Measurements from ENCODE around the gene CST5. TPM values are rescaled to one million over a fixed set of nuclear protein-coding genes. Genes with fewer than 3 reads are reported as not detected.
"Not testable (repeated sequence)": the region's sequence is repeated elsewhere in the genome, so short reads cannot be mapped to it uniquely, and the experiment has no call there.

Gene CST5
- total RNA-seq, 1 donor from 2014 or later: not detected

DNA sequence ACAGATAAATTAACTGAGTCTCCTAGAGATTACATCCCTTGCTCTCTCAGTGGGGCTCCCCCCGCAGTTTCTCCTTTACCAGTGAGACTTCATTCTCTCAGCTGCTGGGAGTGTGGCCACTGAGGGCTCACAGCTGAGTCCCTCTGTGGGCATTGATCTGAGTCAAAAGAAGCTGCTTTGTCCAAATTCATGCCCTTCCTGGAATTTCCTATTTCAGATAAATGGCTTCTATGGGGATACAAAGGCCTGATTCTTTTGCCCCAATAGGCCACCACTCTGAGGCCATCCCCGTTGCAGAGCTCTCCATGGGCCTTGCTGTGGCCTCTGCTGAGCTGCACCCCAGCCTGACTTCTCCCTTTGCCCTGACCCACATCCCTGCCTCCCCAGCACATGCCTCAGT is 10.0 kb downstream of the CST5 start:
- Mint-ChIP-seq H3K36me3 (ENCODE audit: low read depth, unreplicated experiment) (no peaks in the 10 kb centered on the region), H3K4me3 (ENCODE audit: unreplicated experiment) (no peak overlapping the region), H3K27ac (ENCODE audit: unreplicated experiment) (no peak overlapping the region), H3K27me3 (ENCODE audit: unreplicated experiment) (no peaks in the 10 kb centered on the region), H3K4me1 (ENCODE audit: unreplicated experiment) (peaks cover 6% of the 10 kb centered on the region), H3K9me3 (ENCODE audit: unreplicated experiment) (no peaks in the 10 kb centered on the region)
- DNase-seq (ENCODE audit: low spot score): no peak
- TF ChIP-seq, protein P1, sequence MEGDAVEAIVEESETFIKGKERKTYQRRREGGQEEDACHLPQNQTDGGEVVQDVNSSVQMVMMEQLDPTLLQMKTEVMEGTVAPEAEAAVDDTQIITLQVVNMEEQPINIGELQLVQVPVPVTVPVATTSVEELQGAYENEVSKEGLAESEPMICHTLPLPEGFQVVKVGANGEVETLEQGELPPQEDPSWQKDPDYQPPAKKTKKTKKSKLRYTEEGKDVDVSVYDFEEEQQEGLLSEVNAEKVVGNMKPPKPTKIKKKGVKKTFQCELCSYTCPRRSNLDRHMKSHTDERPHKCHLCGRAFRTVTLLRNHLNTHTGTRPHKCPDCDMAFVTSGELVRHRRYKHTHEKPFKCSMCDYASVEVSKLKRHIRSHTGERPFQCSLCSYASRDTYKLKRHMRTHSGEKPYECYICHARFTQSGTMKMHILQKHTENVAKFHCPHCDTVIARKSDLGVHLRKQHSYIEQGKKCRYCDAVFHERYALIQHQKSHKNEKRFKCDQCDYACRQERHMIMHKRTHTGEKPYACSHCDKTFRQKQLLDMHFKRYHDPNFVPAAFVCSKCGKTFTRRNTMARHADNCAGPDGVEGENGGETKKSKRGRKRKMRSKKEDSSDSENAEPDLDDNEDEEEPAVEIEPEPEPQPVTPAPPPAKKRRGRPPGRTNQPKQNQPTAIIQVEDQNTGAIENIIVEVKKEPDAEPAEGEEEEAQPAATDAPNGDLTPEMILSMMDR (IDR thresholded peaks at IDR 0.05; ENCODE audit: unreplicated experiment): no peak

DNA sequence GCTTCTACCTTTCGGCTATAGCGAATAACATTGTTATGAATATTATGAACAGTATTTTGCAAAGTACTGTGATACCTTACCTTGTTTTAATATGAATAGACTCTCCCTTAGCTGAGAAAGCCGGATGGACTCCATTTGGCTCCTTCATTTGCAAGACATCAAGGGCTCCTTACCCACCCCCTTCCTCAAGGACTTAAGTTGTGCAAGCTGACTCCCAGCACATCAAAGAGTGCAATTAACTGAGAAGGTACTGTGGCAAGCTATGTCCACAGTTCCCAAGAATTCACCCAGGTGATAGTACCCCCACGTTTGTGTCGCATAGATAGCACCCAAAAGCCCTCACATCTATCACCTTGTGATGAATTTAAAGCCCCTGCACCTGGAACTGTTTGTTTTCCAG is 11.2 kb downstream of the CST5 start:
- TF ChIP-seq, protein P1 (IDR thresholded peaks at IDR 0.05; ENCODE audit: unreplicated experiment): no peak
- Mint-ChIP-seq H3K4me3 (ENCODE audit: unreplicated experiment) (no peak overlapping the region), H3K4me1 (ENCODE audit: unreplicated experiment) (peaks cover 6% of the 10 kb centered on the region), H3K27ac (ENCODE audit: unreplicated experiment) (no peak overlapping the region), H3K36me3 (ENCODE audit: low read depth, unreplicated experiment) (no peaks in the 10 kb centered on the region), H3K27me3 (ENCODE audit: unreplicated experiment) (no peaks in the 10 kb centered on the region), H3K9me3 (ENCODE audit: unreplicated experiment) (no peaks in the 10 kb centered on the region)
- DNase-seq (ENCODE audit: low spot score): no peak

DNA sequence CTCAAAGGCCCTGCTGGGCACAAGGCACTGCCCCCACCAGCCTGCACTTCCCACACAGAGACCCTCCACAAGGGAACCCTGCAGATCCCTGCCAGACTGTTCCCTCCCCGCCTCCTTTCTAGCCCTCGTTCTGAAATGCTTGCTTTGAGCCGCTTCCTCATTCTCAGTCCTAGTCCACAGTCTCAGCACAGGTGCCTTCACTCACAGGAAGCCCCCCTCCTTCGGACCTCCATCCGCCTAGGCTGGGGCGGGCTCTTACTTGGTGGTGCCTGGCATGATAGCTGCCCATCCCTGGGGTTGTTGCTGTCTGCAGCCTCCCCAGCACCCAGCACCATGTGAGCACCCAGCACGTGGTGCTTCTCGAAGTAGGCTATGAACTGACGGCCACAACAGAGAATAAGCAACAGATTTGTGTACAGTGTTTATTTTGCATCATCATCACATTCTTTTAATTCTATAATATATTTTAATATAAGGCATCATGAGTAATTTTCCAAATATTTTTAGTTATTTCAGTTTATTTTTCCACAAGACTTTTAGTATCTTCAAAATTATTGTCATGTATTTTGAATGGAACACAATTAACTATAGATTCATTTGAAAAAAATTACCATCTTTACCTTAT is 12.3 kb downstream of the CST5 start:
- H3K4me1 Mint-ChIP-seq (ENCODE audit: unreplicated experiment): peaks cover 6% of the 10 kb centered on the region

DNA sequence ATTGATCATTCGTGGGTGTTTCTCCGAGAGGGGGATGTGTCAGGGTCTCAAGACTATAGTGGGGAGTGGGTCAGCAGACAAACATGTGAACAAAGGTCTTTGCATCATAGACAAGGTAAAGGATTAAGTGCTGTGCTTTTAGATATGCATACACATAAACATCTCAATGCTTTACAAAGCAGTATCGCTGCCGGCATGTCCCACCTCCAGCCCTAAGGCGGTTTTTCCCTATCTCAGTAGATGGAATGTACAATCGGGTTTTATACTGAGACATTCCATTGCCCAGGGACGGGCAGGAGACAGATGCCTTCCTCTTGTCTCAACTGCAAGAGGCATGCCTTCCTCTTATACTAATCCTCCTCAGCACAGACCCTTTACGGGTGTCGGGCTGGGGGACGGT is 18.8 kb downstream of the CST5 start:
- not testable (repeated sequence) for H3K4me1 Mint-ChIP-seq (ENCODE audit: unreplicated experiment); DNase-seq (ENCODE audit: low spot score); H3K27ac Mint-ChIP-seq (ENCODE audit: unreplicated experiment); H3K36me3 Mint-ChIP-seq (ENCODE audit: low read depth, unreplicated experiment); H3K27me3 Mint-ChIP-seq (ENCODE audit: unreplicated experiment); H3K9me3 Mint-ChIP-seq (ENCODE audit: unreplicated experiment); H3K4me3 Mint-ChIP-seq (ENCODE audit: unreplicated experiment)

More for the DNA sequence above, 12.3 kb downstream of the CST5 start:
- Mint-ChIP-seq H3K4me3 (ENCODE audit: unreplicated experiment) (no peak overlapping the region), H3K9me3 (ENCODE audit: unreplicated experiment) (peaks cover 3% of the 10 kb centered on the region), H3K27ac (ENCODE audit: unreplicated experiment) (no peak overlapping the region), H3K36me3 (ENCODE audit: low read depth, unreplicated experiment) (no peaks in the 10 kb centered on the region), H3K27me3 (ENCODE audit: unreplicated experiment) (no peaks in the 10 kb centered on the region)
- TF ChIP-seq, protein P1 (IDR thresholded peaks at IDR 0.05; ENCODE audit: unreplicated experiment): no peak
- no peak for DNase-seq (ENCODE audit: low spot score)

- TF ChIP-seq, protein P1 (IDR thresholded peaks at IDR 0.05; ENCODE audit: unreplicated experiment): no peak
- DNase-seq (ENCODE audit: low spot score): no peak
- H3K27ac Mint-ChIP-seq (ENCODE audit: unreplicated experiment): no peak overlapping the region
- no peak overlapping the region for H3K4me3 Mint-ChIP-seq (ENCODE audit: unreplicated experiment)
- H3K4me1 Mint-ChIP-seq (ENCODE audit: unreplicated experiment): no peaks in the 10 kb centered on the region
- peaks cover 3% of the 10 kb centered on the region for H3K9me3 Mint-ChIP-seq (ENCODE audit: unreplicated experiment)
- no peaks in the 10 kb centered on the region for H3K36me3 Mint-ChIP-seq (ENCODE audit: low read depth, unreplicated experiment)
- peaks cover 2% of the 10 kb centered on the region for H3K27me3 Mint-ChIP-seq (ENCODE audit: unreplicated experiment)
Measured at GRCh38 chr20:23857962-23858595, 21.5 kb downstream of the CST5 start.

Measured in endothelial cell (in vitro differentiated cells).